WTC11 (cell line): ENCODE results near the gene HIP1R.

ENCODE experiments used
- NR3C1 ChIP-seq: sonication (generic); formaldehyde crosslinking; conservative IDR thresholded peaks from 2 replicates; pipeline ENCODE4 v1.8.1; 2023; ENCODE audit warnings: low read depth, mild to moderate bottlenecking, missing genetic modification reagents
- TF ChIP-seq, protein P1 (sequence below): sonication (generic); formaldehyde crosslinking; conservative IDR thresholded peaks from 2 replicates; pipeline ENCODE4 v1.8.1; 2022; ENCODE audit warnings: mild to moderate bottlenecking, missing genetic modification reagents

DNA sequence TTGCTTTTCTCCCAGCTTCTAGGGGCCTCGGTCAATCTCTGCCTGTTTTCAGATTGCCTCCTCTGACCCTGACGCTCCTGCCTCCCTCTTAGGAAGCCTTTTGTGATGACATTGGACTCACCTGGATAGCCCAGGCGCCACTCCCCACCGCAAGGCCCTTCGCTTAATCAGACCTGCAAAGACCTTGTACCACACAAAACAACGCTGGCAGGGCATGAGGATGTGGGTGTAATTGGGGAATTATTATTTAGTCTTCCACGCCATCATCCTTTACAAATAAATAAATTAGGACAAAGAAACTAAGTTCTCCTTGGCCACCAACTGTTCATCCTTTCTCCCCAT is 68.4 kb downstream of the HIP1R start:
- TF ChIP-seq, protein P1, sequence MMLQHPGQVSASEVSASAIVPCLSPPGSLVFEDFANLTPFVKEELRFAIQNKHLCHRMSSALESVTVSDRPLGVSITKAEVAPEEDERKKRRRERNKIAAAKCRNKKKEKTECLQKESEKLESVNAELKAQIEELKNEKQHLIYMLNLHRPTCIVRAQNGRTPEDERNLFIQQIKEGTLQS (CRISPR knock-in tag), result no peak
- TF ChIP-seq NR3C1, result no peak
